ENCODE data around the gene SERINC3.
A peak's percentile ranks its signal among the peaks of the same experiment; 100 is the strongest.
"Not testable (repeated sequence)": the region's sequence is repeated elsewhere in the genome, so short reads cannot be mapped to it uniquely, and the experiment has no call there.

SERINC3 gene

GRCh38 chr20:44489931-44490330 is 31.9 kb downstream of the SERINC3 start:
- DNase-seq: peak; percentile 39

- DNase-seq: no peak
Observed at GRCh38 chr20:44489223-44489622, 32.6 kb downstream of the SERINC3 start.

GRCh38 chr20:44488551-44488950 is 33.3 kb downstream of the SERINC3 start:
- no peak for DNase-seq

- DNase-seq: no peak
Observed at GRCh38 chr20:44485830-44486198, 36.1 kb downstream of the SERINC3 start.

- no peak for DNase-seq
Observed at GRCh38 chr20:44485078-44485829, 36.6 kb downstream of the SERINC3 start.

- DNase-seq: no peak
Observed at GRCh38 chr20:44483112-44483511, 38.8 kb downstream of the SERINC3 start.

- DNase-seq: no peak
Observed at GRCh38 chr20:44481719-44482416, 40.0 kb downstream of the SERINC3 start.

GRCh38 chr20:44480097-44480496 is 41.8 kb downstream of the SERINC3 start:
- DNase-seq: no peak

- no peak for DNase-seq
Observed at GRCh38 chr20:44479643-44480042, 42.2 kb downstream of the SERINC3 start.

GRCh38 chr20:44478206-44478605 is 43.7 kb downstream of the SERINC3 start:
- no peak for DNase-seq

- no peak for DNase-seq
Observed at GRCh38 chr20:44477151-44477550, 44.7 kb downstream of the SERINC3 start.

GRCh38 chr20:44475694-44476560 is 45.9 kb downstream of the SERINC3 start, which contains the start of gene TTPAL:
TSS of gene TTPAL (plus strand) at chr20:44475874. CDS start at chr20:44480000, 4,126 bp downstream.
- peak; percentile 94 for DNase-seq

GRCh38 chr20:44475372-44475693 is 46.5 kb downstream of the SERINC3 start:
- DNase-seq: no peak

GRCh38 chr20:44472283-44472682 is 49.6 kb downstream of the SERINC3 start:
- not testable (repeated sequence) for DNase-seq

- no peak for DNase-seq
Observed at GRCh38 chr20:44471481-44471882, 50.4 kb downstream of the SERINC3 start.

GRCh38 chr20:44470327-44470726 is 51.5 kb downstream of the SERINC3 start:
- DNase-seq: no peak

- no peak for DNase-seq
Observed at GRCh38 chr20:44468044-44468782, 53.7 kb downstream of the SERINC3 start.

- DNase-seq: no peak
Observed at GRCh38 chr20:44467289-44467883, 54.5 kb downstream of the SERINC3 start.

- DNase-seq: no peak
Observed at GRCh38 chr20:44465001-44465560, 56.8 kb downstream of the SERINC3 start.

- DNase-seq: no peak
Observed at GRCh38 chr20:44464514-44464913, 57.4 kb downstream of the SERINC3 start.

- no peak for DNase-seq
Observed at GRCh38 chr20:44463466-44463865, 58.4 kb downstream of the SERINC3 start.

GRCh38 chr20:44461803-44462174 is 60.1 kb downstream of the SERINC3 start:
- no peak for DNase-seq

All from stimulated activated CD8-positive, alpha-beta memory T cell treated with anti-CD3 and anti-CD28 coated beads, Interleukin-4, amount 100 ng/mL, for 48 hours (primary cell).